Activated CD8-positive, alpha-beta T cell treated with anti-CD3 and anti-CD28 coated beads for 36 hours (primary cell): ENCODE results near the gene SLC25A33. TPM values are rescaled to one million over a fixed set of nuclear protein-coding genes. Genes with fewer than 3 reads are reported as not detected.

ENCODE experiments used
- ATAC-seq: fragments of 200-7000 bp; cut with Tn5 transposase; one replicate; pipeline ENCODE4 v1.10.0; 2021; ENCODE audit warnings: mild to moderate bottlenecking, moderate library complexity
- CTCF ChIA-PET: fragments of 350-600 bp; sonication (Branson Sonifier 250); formaldehyde crosslinking; loops from one replicate; lab custom pipeline; 2021; ENCODE audit warnings: antibody characterized with exemption; lab: Charles Lee
- POLR2A ChIA-PET: fragments of 350-600 bp; sonication (Branson Sonifier 250); formaldehyde crosslinking; loops from one replicate; lab custom pipeline; 2021; ENCODE audit warnings: antibody characterized with exemption; lab: Charles Lee
- DNase-seq: peaks from one replicate; pipeline ENCODE4 v3.0.0-alpha.2; 2020
- H3K27ac Mint-ChIP-seq: one replicate; pipeline ENCODE4 v1.8.0; 2021; ENCODE audit warnings: mild to moderate bottlenecking, mixed read lengths
- H3K27me3 Mint-ChIP-seq: one replicate; pipeline ENCODE4 v1.8.0; 2021; ENCODE audit warnings: mixed read lengths
- H3K36me3 Mint-ChIP-seq: one replicate; pipeline ENCODE4 v1.8.0; 2021; ENCODE audit warnings: low read depth, mixed read lengths
- H3K4me1 Mint-ChIP-seq: one replicate; pipeline ENCODE4 v1.8.0; 2021; ENCODE audit warnings: low read depth, mixed read lengths
- H3K4me3 Mint-ChIP-seq: one replicate; pipeline ENCODE4 v1.8.0; 2021; ENCODE audit warnings: mild to moderate bottlenecking, moderate library complexity, mixed read lengths
- H3K9me3 Mint-ChIP-seq: one replicate; pipeline ENCODE4 v1.8.0; 2021; ENCODE audit warnings: mixed read lengths
- CTCF ChIP-seq: fragments of 200-600 bp; IDR thresholded peaks from one replicate; pipeline ENCODE4 v1.8.0; 2022; ENCODE audit warnings: antibody characterized with exemption, mild to moderate bottlenecking
- intact Hi-C: fragments of 100-400 bp; cut with micrococcal nuclease; formaldehyde crosslinking; loops from one replicate; pipeline ENCODE4 v1.10.0; 2022
- total RNA-seq, 2 experiments: library from RNA; stranded (reverse); gene quantifications; one replicate each; pipeline ENCODE4 v1.2.3, GENCODE V29; 2021

Gene SLC25A33
- total RNA-seq, 2 experiments from 2014 or later = 5.7 to 5.9 TPM

- ChIA-PET CTCF (no interaction called here), POLR2A (no interaction called here)
- no peaks in the 10 kb centered on the region for H3K27me3 Mint-ChIP-seq
- no peaks in the 10 kb centered on the region for H3K9me3 Mint-ChIP-seq
- no peak for TF ChIP-seq CTCF
- no peak overlapping the region for H3K27ac Mint-ChIP-seq
- peaks cover 5% of the 10 kb centered on the region for H3K36me3 Mint-ChIP-seq
- ATAC-seq (no peak), DNase-seq (no peak)
- H3K4me1 Mint-ChIP-seq = no peaks in the 10 kb centered on the region
- H3K4me3 Mint-ChIP-seq = no peak overlapping the region
- intact Hi-C loops = no loop called here
Observed at GRCh38 chr1:9604836-9605235, 65.6 kb downstream of the SLC25A33 start.

- no peaks in the 10 kb centered on the region for H3K4me1 Mint-ChIP-seq
- TF ChIP-seq CTCF = no peak
- no peak for DNase-seq
- H3K4me3 Mint-ChIP-seq = no peak overlapping the region
- no peaks in the 10 kb centered on the region for H3K9me3 Mint-ChIP-seq
- H3K27me3 Mint-ChIP-seq = no peaks in the 10 kb centered on the region
- ATAC-seq = no peak
- ChIA-PET CTCF (interaction anchor here (1.4 kb wide), 1 partner anchor 10 kb away, joined by 6 read pairs; no protein-coding TSS in a partner anchor), POLR2A (no interaction called here)
- H3K36me3 Mint-ChIP-seq = peaks cover 4% of the 10 kb centered on the region
- intact Hi-C loops = no loop called here
- no peak overlapping the region for H3K27ac Mint-ChIP-seq
Observed at GRCh38 chr1:9605946-9606455, 66.7 kb downstream of the SLC25A33 start.

GRCh38 chr1:9606458-9606857, 67.2 kb downstream of the SLC25A33 start:
- Mint-ChIP-seq H3K9me3 (no peaks in the 10 kb centered on the region), H3K27ac (no peak overlapping the region), H3K4me1 (no peaks in the 10 kb centered on the region), H3K27me3 (no peaks in the 10 kb centered on the region), H3K4me3 (no peak overlapping the region), H3K36me3 (peaks cover 6% of the 10 kb centered on the region)
- CTCF ChIA-PET = interaction anchor here (1.4 kb wide), 1 partner anchor 9 kb away, joined by 6 read pairs; no protein-coding TSS in a partner anchor
- POLR2A ChIA-PET = interaction anchor here (1.1 kb wide), 1 partner anchor 13 kb away, joined by 3 read pairs; no protein-coding TSS in a partner anchor
- intact Hi-C loops = no loop called here
- no peak for DNase-seq
- no peak for TF ChIP-seq CTCF
- no peak for ATAC-seq

GRCh38 chr1:9606948-9607347, 67.7 kb downstream of the SLC25A33 start:
- POLR2A ChIA-PET = interaction anchor here (1.1 kb wide), 1 partner anchor 13 kb away, joined by 3 read pairs; no protein-coding TSS in a partner anchor
- Mint-ChIP-seq H3K9me3 (no peaks in the 10 kb centered on the region), H3K4me3 (no peak overlapping the region), H3K27me3 (no peaks in the 10 kb centered on the region), H3K4me1 (no peaks in the 10 kb centered on the region), H3K36me3 (peaks cover 8% of the 10 kb centered on the region), H3K27ac (no peak overlapping the region)
- ATAC-seq (no peak), DNase-seq (no peak)
- CTCF ChIA-PET = interaction anchor here (1.4 kb wide), 1 partner anchor 9 kb away, joined by 6 read pairs; no protein-coding TSS in a partner anchor
- TF ChIP-seq CTCF = no peak
- intact Hi-C loops = no loop called here

- no peak for TF ChIP-seq CTCF
- CTCF ChIA-PET = no interaction called here
- no peak overlapping the region for H3K4me3 Mint-ChIP-seq
- H3K9me3 Mint-ChIP-seq = no peaks in the 10 kb centered on the region
- H3K36me3 Mint-ChIP-seq = peaks cover 8% of the 10 kb centered on the region
- no peak overlapping the region for H3K27ac Mint-ChIP-seq
- intact Hi-C loops = no loop called here
- no peaks in the 10 kb centered on the region for H3K4me1 Mint-ChIP-seq
- DNase-seq = no peak
- H3K27me3 Mint-ChIP-seq = no peaks in the 10 kb centered on the region
- POLR2A ChIA-PET = interaction anchor here (1.1 kb wide), 1 partner anchor 14 kb away, joined by 3 read pairs; no protein-coding TSS in a partner anchor
- no peak for ATAC-seq
Observed at GRCh38 chr1:9607352-9607751, 68.1 kb downstream of the SLC25A33 start.
